Activated gamma-delta T cell (primary cell): ENCODE data around the gene MCAM.

Source experiments
- DNase-seq: peaks from one replicate; lab custom pipeline; 2025; lab: John Stamatoyannopoulos, UW

MCAM gene

DNA sequence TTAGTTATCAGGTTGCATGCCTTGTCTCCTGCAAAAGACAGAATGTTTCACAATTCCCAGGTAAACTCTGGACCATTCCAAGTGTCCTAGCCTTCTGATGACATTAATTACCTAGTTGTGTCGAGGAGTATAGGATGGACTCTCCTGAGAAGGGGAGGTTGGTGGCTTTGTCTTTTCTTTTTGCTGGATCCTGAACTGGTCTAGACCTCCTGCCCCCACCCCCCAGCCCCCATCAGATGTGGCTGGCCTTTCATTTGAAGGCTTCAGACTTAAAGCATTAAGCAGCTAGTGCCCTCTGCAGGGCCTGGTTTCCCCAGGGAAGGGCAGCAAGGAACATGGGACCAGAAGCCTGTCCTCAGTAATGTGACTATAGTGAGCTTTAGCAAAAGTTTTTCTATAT is 9.7 kb downstream of the MCAM start:
- no peak for DNase-seq

DNA sequence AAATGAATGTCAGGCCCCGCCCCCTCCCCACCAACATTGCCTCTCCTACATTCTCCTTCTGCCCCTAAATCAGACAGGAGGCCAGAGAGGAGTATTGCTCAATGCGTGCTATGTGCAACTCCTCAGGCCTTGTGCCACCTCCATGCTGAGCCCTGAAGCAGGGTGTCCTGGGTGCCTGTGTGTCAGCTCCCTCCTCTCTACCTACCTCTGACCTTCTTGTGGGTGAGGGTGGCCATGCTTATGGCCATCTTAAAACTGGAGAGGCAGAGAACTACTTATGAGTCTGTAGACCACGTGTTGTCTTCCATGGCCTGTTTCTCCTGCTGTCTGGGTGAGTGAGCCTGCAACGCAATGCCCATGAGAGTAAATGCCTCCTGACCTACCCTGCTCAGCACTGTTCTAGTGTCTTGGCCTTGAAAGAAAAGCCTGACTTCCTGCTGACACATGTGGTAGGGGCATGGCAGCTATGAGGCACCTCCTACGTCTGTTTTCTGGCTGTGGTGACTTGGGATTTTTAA is 10.5 kb downstream of the MCAM start:
- DNase-seq, result no peak

DNA sequence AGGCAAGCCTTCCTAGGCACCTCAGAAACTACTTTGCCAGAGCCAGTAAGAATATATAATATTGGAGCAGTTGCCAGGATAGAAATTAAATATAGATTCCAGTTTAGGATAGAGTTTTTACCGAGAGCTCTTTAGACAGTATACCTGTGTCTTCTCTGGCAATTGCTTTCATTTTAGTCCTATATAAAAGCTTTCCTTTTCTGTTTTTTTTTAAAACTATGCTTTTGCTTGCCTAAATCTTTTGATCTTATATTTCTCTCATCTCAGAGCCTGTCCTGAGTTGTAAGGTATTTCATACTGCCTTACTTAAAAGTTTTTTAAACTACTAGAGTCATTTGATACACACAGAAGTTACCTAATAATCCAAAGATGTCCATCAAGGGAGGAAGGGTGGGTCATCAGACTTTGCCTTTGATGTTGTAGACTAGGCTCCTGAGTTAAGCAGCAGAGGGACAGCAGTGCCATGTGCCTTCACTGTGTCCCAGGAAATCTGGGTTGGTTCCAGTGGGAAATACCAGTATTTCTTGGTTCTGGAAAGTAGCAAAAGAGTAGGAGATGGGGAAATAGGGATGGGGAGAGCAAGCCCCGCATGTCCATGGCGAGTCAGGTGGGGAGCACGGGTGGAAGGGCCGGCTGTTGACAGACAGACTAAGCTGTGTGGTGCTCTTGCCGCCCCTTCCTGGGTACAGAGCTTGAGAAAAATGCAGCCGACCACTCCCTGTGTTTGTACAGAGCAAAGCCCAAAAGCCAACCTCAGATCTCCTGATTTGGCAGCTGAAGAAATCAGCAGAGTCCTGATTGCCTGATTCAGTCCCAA is 11.2 kb downstream of the MCAM start:
- DNase-seq, result no peak

DNA sequence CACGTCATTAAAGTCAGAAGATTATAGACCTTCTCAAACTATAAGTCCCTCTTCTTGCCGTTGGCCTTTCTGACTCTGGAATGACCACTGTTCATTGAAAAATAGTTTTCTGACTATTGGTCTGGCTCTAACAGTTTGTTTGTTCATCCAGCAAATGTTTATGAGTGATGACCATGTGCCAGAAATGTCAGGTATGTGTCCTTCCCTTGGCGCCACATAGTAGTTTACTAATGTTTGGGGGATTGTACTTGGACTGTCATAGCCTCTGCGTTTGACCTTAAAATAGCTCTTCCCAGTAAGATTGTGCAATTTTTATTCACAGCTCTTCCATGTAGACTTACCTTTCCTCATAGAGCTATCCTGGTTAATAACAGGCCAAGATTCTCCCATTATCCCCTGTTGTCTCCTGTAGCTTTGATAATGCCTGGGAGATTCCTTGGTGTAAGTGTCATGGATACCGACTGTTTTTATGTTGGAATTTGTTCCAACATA is 13.7 kb downstream of the MCAM start:
- DNase-seq, result no peak

DNA sequence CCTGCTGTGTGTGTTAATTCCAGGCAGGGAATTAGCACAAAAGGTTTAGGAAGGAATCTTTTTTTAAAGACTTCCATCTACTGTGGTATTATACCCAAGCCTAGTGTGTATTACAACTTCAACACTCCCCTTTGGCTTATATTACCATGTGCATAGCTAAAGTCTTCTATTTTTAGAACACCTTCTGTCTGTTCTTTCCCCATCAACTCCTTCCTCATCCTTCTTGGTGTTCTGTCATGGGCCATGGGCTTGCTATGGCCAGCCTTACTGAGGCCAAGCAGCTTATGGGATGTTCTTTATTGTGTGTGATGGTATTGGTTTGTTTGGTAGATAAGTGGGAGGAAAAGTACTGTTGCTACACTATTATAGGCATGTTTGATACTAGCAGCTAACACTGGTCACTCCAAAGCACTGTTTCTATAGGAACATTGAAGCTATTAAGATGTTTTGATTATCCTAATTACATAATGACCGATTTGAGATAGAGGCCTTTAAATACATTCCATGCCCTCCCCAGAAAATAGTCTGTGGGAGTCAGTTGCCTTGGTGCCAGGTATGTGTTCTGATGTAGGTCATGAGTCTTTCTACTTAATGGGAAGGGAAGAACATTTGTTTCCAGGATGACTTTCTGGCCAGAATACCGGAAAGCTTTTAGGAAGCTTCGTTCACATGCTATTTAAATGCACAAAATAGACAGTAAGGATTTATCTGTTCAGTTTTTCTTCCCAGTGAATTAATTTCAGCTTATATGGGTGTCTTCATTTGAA is 16.5 kb downstream of the MCAM start:
- DNase-seq, result no peak

DNA sequence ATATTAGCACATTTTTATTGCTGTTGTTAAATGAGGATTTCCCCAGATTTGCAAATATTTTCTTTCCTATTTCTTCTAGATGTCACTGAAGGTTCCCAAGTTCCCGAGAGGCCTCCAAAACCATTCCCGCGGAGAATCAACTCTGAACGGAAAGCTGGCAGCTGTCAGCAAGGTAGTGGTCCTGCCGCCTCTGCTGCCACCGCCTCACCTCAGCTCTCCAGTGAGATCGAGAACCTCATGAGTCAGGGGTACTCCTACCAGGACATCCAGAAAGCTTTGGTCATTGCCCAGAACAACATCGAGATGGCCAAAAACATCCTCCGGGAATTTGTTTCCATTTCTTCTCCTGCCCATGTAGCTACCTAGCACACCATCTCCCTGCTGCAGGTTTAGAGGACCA is 17.5 kb downstream of the MCAM start:
- DNase-seq, result no peak

DNA sequence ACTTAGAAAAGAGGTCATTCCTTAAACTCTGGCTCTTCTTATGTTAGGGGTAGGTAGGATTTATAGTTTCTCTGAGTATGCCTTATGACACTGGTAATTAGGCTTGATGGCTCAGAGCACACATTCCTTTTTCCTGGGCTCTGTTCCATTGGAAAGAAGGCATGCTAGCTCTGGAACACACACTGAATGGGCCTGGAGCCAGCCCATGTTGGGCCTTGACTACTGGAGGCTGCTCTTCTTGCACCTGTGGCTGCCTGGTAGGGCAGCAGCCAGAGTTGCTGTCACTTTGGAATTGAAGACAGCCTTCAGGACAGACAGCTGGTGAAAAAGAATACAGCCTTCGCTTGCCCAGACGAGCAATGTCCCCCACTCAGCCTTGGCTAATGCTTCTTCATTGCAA is 18.2 kb downstream of the MCAM start:
- no peak for DNase-seq

DNA sequence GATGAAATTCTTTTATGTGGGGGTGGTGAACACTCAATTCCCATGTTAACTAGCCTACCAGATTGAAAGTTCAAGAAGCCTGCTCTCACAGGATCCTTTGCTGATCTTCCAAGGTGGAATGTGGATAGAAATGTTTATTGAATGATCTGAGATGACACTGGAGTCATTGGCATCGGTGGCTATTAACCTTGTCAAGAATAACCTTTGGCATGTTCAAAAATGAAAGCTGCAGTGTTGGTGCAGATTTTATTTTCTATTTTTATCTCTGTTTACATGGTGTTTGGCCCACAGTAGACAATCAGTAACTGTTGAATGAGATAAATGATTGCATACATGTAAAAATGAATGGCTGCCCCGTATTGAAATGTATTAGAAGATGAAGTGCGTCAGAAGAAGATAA is 19.0 kb downstream of the MCAM start:
- DNase-seq, result no peak

DNA sequence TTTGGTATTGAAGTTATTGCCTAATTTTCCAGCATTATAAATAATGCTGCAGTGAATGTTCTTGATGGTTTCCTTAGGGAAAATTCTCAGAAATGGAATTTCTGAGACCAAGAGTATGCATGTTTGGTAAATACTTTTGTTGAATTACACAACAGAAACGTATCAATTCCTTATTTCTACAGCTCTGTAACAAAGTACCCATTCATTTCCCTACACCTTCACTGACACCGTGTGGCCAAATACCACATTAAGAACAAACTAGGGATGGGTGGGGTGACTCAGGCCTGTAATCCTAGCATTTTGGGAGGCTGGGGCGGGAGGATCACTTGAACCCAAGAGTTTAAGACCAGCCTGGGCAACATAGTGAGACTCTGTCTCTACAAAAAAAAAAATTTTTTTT is 21.8 kb downstream of the MCAM start:
- DNase-seq, result no peak

DNA sequence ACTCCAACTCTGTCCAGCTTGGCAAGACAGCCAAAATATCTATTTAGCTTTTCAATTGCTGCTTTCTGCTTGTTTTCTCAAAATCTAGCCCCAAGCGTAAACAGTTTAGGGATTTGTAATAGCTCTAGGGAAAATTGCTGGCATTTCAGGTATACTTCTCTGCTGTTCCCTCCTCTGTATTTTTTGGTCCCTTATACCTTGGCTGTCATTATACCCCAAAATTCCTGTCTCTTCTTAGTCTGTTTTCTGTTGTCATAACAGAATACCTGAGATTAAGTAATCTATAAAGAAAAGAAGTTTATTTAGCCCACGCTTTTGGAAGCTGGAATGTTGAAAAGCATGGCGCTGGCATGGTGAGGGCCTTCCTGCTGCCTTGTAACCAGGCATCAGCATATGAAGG is 23.5 kb downstream of the MCAM start:
- DNase-seq, result no peak

DNA sequence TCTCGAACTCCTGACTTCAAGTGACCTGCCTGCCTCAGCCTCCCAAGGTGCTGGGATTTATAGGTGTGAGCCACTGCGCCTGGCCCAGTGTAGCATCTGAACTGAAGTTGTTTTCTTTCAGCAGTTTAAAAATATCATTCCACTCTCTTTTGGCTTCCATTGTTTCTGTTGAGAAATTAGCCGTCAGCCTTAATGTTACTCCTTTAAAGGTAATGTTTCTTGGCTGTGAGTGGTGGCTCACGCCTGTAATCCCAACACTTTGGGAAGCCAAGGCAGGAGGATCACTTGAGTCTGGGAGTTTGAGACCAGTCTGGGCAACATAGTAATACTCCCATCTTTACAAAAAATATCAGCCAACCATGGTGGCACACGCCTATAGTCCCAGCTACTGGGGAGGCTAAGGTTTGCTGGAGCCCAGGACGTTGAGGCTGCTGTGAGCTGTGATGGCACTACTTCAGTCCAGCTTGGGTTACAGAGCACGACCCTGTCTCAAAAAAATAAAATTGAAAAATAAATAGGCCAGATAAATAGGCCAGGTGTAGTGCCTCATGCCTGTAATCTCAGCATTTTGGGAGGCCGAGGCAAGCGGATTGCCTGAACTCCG is 25.9 kb downstream of the MCAM start:
- no peak for DNase-seq

DNA sequence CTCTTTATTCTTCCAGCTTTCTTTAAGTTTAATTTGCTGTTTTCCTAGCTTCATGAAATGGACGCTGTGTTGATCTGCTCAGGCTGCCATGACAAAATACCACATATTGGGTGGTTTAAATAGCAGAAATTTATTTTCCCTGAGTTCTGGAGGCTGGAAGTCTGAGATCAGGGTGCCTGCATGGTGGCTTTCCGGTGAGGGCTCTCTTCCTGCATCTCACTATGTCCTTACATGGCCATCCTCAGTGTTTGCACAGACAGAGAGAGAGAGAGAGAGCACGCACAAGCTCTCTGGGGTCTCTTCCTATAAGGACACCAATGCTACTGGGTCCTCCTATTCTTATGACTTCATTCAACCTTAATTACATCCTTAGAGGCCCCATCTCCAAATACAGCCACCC is 28.7 kb downstream of the MCAM start:
- DNase-seq, result no peak

DNA sequence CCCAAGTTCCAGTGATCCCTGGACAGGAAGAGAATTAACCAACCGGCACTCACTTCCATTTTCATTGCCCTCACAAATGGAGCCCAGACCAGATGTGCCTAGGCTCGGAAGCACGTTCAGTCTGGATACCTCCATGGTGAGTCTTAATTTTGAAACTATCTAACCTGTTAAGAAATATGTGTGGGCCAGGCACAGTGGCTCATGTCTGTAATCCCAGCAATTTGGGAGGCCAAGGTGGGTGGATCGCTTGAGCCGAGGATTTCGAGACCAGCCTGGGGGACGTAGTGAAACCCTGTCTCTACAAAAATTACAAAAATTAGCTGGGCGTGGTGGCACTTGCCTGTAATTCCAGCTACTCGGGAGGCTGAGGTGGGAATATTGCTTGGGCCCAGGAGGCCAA is 31.5 kb downstream of the MCAM start:
- DNase-seq, result no peak

DNA sequence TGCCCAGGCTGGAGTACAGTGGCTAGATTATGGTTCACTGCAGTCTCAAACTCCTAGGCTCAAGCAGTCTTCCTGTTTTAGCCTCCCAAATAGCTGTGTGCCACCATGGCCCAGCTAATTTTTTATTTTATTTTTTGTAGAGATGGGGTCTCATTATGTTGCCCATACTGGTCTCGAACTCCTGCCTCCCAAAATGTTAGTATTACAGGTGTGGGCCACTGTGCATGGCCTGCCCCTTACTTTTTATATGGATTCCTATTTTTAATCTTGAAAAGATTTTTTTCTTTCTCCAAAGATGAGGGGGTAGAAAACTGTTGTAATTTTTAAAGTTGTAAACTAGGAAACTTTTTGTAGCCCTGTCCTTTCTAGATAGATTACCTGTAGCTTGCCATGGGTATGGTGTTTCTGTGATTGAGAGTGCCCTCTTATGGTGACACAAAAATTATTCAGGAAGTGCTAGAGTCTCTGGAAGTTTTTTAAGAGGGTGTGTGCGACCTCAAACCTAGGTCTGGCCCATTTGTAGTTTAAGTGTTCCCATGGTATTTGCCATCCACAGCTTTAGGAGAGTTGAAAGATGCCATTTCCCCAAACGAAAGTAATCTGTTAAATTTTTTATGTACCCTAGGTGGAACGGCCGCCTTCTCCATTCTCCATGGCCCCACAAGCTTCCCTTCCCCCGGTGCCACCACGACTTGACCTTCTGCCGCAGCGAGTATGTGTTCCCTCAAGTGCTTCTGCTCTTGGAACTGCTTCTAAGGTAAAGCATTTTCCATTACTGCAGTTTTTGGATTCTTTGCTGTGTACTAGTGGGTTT is 32.4 kb downstream of the MCAM start:
- no peak for DNase-seq

DNA sequence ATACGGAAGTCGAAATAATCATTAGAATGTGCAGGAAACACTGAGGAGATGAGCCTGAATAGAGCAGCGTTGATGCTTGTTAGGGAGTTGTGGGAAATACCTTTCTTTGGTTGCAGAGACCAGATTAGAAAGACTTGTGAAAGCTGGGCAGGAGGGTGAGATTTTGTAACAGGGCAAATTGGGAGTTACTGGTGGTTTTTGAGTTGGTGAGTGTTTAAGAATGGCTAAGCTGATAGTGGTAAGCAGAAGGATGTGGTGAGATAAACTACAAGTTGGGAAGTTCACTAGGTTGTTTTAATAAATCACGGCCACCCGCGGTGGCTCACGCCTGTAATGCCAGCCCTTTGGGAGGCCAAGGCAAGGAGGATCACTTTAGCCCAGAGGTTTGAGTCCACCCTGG is 34.4 kb downstream of the MCAM start:
- DNase-seq, result no peak

DNA sequence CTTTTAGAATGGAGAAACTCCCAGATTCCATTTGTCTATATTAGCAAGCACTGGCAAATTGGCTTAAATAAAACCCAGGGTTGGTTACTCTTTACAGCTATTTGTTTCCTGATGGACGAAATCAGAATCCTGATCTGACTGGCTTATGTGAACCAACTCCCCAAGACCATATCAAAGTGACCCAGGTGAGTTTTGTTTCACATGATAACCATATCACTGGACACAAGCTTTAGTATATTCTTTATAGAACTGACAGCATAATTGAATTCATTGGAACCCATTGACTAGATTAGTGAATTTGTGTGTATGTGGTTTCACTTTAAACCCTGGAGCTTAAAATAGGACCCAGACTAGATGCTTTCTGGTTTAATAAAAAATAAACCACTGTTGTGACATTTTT is 39.3 kb downstream of the MCAM start:
- no peak for DNase-seq

DNA sequence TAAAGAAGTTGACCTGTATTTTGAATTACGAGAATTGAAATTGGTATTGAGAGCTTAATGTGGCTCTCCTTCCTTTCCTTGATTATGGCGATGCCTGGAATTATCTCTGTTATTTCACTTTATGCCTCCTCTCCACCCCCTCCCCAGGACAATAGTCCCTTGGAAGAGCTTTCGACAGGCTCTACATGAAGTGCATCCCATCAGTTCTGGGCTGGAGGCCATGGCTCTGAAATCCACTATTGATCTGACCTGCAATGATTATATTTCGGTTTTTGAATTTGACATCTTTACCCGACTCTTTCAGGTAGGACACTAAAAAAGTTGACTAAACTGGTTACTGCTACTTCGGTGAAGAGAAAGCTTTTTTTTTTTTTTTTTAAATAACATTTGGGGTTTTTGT is 43.2 kb downstream of the MCAM start:
- no peak for DNase-seq

DNA sequence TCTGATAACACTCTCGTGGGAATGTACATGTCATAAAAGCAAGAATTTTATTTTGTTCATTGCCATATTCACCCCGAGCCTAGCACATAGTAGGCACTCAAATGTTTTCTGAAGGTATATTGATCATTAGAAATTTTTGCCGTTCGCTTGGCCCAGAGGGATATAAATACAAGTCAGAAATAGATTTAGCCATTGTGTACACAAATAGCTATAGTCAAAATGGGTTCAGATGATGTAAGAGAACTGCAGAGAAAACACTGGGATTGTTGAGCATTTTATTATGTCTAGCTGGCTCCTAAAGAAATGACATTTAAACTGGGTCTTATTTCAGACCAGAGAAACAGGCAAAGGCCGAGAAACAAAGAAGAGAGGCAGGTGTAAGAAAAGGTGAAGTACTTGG is 49.3 kb downstream of the MCAM start:
- no peak for DNase-seq

DNA sequence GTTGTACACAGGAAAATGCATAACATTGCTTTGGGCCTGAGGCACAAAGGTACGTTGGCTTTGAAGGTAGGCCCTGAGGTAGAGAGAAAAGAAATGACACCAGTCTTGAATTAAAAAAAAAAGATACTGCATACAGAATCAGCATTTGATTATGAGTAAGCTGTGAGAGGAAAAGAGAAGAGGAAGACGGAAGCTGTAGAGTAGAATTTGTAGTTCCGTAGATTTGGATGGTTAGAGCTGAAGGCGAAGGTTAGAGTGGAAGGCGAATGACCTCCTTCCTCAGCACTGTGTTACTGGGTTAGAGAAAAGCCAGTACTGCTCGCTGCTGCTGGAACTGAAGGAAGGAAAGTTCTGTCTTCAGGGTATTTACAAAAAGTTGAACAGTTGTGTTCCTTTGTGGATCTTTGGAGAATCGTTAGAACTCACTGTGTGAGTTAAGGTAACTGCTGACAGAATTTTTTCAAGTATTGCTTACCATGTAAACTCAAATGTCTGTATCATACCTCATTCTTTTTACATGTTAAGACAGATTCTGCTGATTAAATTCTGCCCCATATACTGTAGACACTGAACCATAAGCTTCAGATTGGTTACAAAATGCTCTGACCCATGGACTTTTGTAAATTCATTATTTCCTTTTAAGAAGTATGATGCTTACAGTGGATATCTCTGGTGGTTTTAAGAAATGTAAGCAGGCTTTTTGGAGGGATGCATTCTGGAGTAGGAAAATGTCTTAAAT is 50.2 kb downstream of the MCAM start:
- no peak for DNase-seq

DNA sequence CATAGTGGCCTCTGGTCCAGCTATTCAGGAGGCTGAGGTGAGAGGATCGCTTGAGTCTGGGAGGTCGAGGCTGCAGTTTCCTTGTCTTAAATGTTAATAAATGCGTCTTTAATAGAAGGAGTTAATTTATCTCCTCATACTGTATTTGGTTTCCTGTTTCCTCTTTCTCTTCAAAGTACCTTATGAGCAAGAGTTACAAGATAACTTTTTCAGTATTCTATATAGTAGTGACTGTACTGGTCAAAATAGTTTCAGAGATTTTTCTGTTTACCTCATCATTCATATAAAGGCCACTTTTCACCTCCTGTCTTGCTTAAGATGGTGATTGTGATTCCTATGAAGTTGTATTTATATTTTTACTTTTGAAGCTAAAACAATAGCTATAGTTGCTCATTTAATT is 50.9 kb downstream of the MCAM start:
- no peak for DNase-seq

DNA sequence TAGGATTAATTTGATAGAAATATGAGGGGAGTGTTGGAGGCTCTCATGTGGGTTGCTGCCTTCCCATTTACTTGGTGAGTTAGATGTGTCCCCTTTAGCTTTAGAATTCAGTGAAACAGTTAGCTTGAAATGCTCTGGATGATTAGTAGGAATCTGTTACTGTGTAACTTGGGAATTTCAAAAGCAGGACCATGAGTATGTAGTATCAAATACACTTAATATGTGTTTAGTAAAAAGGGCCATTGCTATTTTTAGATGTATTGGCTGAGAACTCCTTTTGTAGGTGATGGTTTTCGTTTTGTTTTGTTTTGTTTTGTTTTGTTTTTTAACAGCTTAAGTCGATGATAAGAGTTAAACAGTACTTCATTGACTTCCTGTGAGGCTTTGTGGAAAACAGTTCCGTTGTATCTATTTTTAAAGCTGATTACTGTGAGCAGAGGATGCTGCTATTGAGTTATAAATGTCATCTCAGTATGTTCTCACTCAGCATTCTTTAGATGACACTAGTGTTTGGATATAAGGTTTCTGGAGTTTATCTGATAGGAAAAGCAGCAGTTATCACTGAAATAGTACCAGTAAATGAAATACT is 53.5 kb downstream of the MCAM start:
- DNase-seq, result no peak
